SU-DHL-6 (cell line): ENCODE measurements around the gene CPED1.

Experiments
- H2AFZ ChIP-seq: fragments of 200-600 bp; sonication (generic); 2 replicates; pipeline ENCODE4 v1.6.1; 2014; ENCODE audit warnings: low read depth, mild to moderate bottlenecking, moderate library complexity, mixed read lengths, antibody characterized with exemption, low read length; ENCODE audit not compliant: severe bottlenecking
- H3F3A ChIP-seq: fragments of 200-600 bp; shearing (Covaris generic); 2 replicates; pipeline ENCODE4 v1.6.0; 2016; ENCODE audit warnings: antibody characterized with exemption, mild to moderate bottlenecking; ENCODE audit not compliant: insufficient read depth
- H3K27ac ChIP-seq: fragments of 200-600 bp; sonication (generic); 2 replicates; pipeline ENCODE4 v1.5.1; 2016; ENCODE audit warnings: low read depth, mild to moderate bottlenecking, low read length, moderate library complexity, mixed read lengths
- H3K27me3 ChIP-seq: fragments of 200-600 bp; sonication (generic), shearing (Covaris generic); 2 replicates; pipeline ENCODE4 v1.6.0; 2014; ENCODE audit warnings: mild to moderate bottlenecking, low read length
- H3K36me3 ChIP-seq: fragments of 200-600 bp; sonication (generic); 2 replicates; pipeline ENCODE4 v1.6.1; 2014; ENCODE audit warnings: mild to moderate bottlenecking, low read length, mixed read lengths
- H3K4me2 ChIP-seq: fragments of 300-600, 200-600 bp; shearing (Covaris generic), sonication (generic); 2 replicates; pipeline ENCODE4 v1.6.0; 2014; ENCODE audit warnings: low read length, low read depth, mild to moderate bottlenecking; ENCODE audit not compliant: poor library complexity, severe bottlenecking
- H3K4me3 ChIP-seq: fragments of 200-600 bp; sonication (generic); 2 replicates; pipeline ENCODE4 v1.5.1; 2014; ENCODE audit warnings: antibody characterized with exemption, low read length, mild to moderate bottlenecking, mixed read lengths; ENCODE audit not compliant: insufficient read depth, poor library complexity, severe bottlenecking
- H3K79me2 ChIP-seq: fragments of 200-600 bp; sonication (generic); 2 replicates; pipeline ENCODE4 v1.6.1; 2014; ENCODE audit warnings: mild to moderate bottlenecking, low read length, moderate library complexity; ENCODE audit not compliant: insufficient read depth
- H3K9ac ChIP-seq: fragments of 200-600 bp; sonication (generic); 2 replicates; pipeline ENCODE4 v1.7.0; 2014; ENCODE audit warnings: mild to moderate bottlenecking, low read length
- H3K9me2 ChIP-seq: fragments of 200-600 bp; sonication (generic); replicated peaks from 2 replicates; pipeline ENCODE4 v1.6.1; 2014; ENCODE audit warnings: low read length; ENCODE audit not compliant: insufficient read depth
- H3K9me3 ChIP-seq: fragments of 200-600 bp; sonication (generic); 2 replicates; pipeline ENCODE4 v1.6.1; 2014; ENCODE audit warnings: low read length, mixed read lengths; ENCODE audit not compliant: insufficient read depth
- H4K20me1 ChIP-seq: fragments of 200-600 bp; sonication (generic); 2 replicates; pipeline ENCODE4 v1.6.1; 2014; ENCODE audit warnings: low read depth, mild to moderate bottlenecking, antibody characterized with exemption, low read length, moderate library complexity, mixed read lengths
- CTCF ChIP-seq: fragments of 200-600 bp; sonication (generic); IDR thresholded peaks from one replicate; pipeline ENCODE4 v1.5.1; 2017; ENCODE audit warnings: antibody characterized with exemption, mild to moderate bottlenecking, low read length, moderate library complexity; ENCODE audit not compliant: insufficient read depth, poor library complexity, severe bottlenecking
- EZH2phosphoT487 ChIP-seq: fragments of 200-600 bp; sonication (generic), shearing (Covaris generic); conservative IDR thresholded peaks from 2 replicates; pipeline ENCODE4 v1.6.1; 2018; ENCODE audit warnings: mild to moderate bottlenecking, antibody characterized with exemption, low read length, moderate library complexity, mixed read lengths

CPED1 gene

GRCh38 chr7:121198502-121198901 lies 210.0 kb downstream of the CPED1 start:
- H3K4me3 ChIP-seq: no peak overlapping the region

GRCh38 chr7:121202125-121202524 lies 213.6 kb downstream of the CPED1 start:
- Histone ChIP-seq H3K79me2 (no peaks in the 10 kb centered on the region), H3K9ac (no peak overlapping the region), H3K4me2 (no peak overlapping the region)

More at GRCh38 chr7:121198502-121198901, 210.0 kb downstream of the CPED1 start:
- Histone ChIP-seq H3F3A (no peaks in the 10 kb centered on the region), H2AFZ (no peak overlapping the region), H3K36me3 (no peaks in the 10 kb centered on the region), H3K9ac (no peak overlapping the region), H3K4me2 (no peak overlapping the region), H3K9me3 (no peaks in the 10 kb centered on the region), H3K9me2 (no peaks in the 10 kb centered on the region), H4K20me1 (no peaks in the 10 kb centered on the region), H3K27ac (no peak overlapping the region), H3K79me2 (no peaks in the 10 kb centered on the region), H3K27me3 (no peaks in the 10 kb centered on the region)
- TF ChIP-seq EZH2phosphoT487 (no peak), CTCF (no peak)

GRCh38 chr7:121202834-121203233 lies 214.3 kb downstream of the CPED1 start:
- no peaks in the 10 kb centered on the region for H3K9me2 ChIP-seq
- no peaks in the 10 kb centered on the region for H3K9me3 ChIP-seq
- TF ChIP-seq EZH2phosphoT487 (no peak), CTCF (no peak)
- no peak overlapping the region for H3K4me2 ChIP-seq
- no peak overlapping the region for H3K9ac ChIP-seq
- H3K36me3 ChIP-seq: no peaks in the 10 kb centered on the region
- no peaks in the 10 kb centered on the region for H4K20me1 ChIP-seq
- H3K27me3 ChIP-seq: no peaks in the 10 kb centered on the region
- H3K27ac ChIP-seq: no peak overlapping the region
- H2AFZ ChIP-seq: no peak overlapping the region
- H3F3A ChIP-seq: no peaks in the 10 kb centered on the region
- no peaks in the 10 kb centered on the region for H3K79me2 ChIP-seq
- H3K4me3 ChIP-seq: no peak overlapping the region

More at GRCh38 chr7:121202125-121202524, 213.6 kb downstream of the CPED1 start:
- Histone ChIP-seq H3K27ac (no peak overlapping the region), H2AFZ (no peak overlapping the region), H3K4me3 (no peak overlapping the region), H3F3A (no peaks in the 10 kb centered on the region), H3K9me3 (no peaks in the 10 kb centered on the region), H3K27me3 (no peaks in the 10 kb centered on the region), H3K36me3 (no peaks in the 10 kb centered on the region), H4K20me1 (no peaks in the 10 kb centered on the region), H3K9me2 (no peaks in the 10 kb centered on the region)
- TF ChIP-seq EZH2phosphoT487 (no peak), CTCF (no peak)
